Testis (tissue), 2 donors: ENCODE data around the gene RNF39.
A peak's percentile ranks its signal among the peaks of the same experiment; 100 is the strongest.

ENCODE experiments used
- POLR2A ChIP-seq: fragments of 450-650 bp; IDR thresholded peaks from one replicate; pipeline ENCODE4 v1.6.1; 2017; ENCODE audit warnings: antibody characterized with exemption, mild to moderate bottlenecking, moderate library complexity
- TF ChIP-seq, protein P1 (sequence below), 3 experiments: fragments of 450-650 bp in 2 of 3; fragments of 200-600 bp in 1 of 3; sonication (generic) in 1 of 3; IDR thresholded peaks; one replicate each; pipeline ENCODE4 v1.5.1; 2016 to 2019; ENCODE audit warnings: antibody characterized with exemption in 3 of 3, mild to moderate bottlenecking in 2 of 3, moderate library complexity in 1 of 3

DNA sequence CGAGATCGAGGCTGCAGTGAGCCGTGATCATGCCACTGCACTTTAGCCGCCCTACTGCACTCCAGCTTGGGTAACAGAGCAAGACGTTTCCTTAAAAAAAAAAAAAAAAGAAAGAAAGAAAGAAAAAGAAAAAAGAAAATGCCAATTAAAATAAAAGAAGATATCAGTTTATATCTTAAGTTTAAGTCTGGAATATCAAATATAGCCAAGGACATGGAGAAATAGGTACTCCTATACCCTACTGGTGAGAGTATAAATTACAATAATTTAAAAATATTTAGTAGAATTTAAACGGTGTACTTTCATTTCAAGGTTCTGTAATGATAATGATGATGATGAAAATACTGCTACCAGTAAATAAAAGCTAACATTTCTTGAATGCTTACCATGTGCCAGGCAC lies 41.2 kb upstream of the RNF39 start:
- TF ChIP-seq, protein P1, sequence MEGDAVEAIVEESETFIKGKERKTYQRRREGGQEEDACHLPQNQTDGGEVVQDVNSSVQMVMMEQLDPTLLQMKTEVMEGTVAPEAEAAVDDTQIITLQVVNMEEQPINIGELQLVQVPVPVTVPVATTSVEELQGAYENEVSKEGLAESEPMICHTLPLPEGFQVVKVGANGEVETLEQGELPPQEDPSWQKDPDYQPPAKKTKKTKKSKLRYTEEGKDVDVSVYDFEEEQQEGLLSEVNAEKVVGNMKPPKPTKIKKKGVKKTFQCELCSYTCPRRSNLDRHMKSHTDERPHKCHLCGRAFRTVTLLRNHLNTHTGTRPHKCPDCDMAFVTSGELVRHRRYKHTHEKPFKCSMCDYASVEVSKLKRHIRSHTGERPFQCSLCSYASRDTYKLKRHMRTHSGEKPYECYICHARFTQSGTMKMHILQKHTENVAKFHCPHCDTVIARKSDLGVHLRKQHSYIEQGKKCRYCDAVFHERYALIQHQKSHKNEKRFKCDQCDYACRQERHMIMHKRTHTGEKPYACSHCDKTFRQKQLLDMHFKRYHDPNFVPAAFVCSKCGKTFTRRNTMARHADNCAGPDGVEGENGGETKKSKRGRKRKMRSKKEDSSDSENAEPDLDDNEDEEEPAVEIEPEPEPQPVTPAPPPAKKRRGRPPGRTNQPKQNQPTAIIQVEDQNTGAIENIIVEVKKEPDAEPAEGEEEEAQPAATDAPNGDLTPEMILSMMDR (IDR thresholded peaks at IDR 0.05): peak in 1 of 3 experiments; percentile 36
- TF ChIP-seq POLR2A: no peak
